GM12878 (cell line): ENCODE results near the gene FANCG. TPM values are rescaled to one million over a fixed set of nuclear protein-coding genes. Genes with fewer than 3 reads are reported as not detected.

Experiments
- ATAC-seq: fragments of 200-7000 bp; cut with Tn5 transposase; 3 replicates; pipeline ENCODE4 v1.9.1; 2020; ENCODE audit warnings: mild to moderate bottlenecking, moderate library complexity
- BruUV-seq: library from RNA; stranded (reverse); fragments of 400-500 nt; replicated peaks from 2 replicates; lab custom pipeline; 2021; lab: Mats Ljungman, UMichigan
- CTCF ChIA-PET: fragments of 300-600 bp; sonication (Branson Sonifier 250); formaldehyde crosslinking; extraction: SDS; loops from one replicate; lab custom pipeline; 2021; ENCODE audit warnings: inconsistent platforms; lab: Yijun Ruan, JAX
- POLR2A ChIA-PET: fragments of 350-600 bp; formaldehyde crosslinking; extraction: SDS; loops from one replicate; lab custom pipeline; 2021; ENCODE audit warnings: inconsistent platforms; lab: Charles Lee
- RAD21 ChIA-PET: fragments of 300-600 bp; sonication (Branson Sonifier 250); formaldehyde crosslinking; loops from one replicate; lab custom pipeline; 2023; ENCODE audit warnings: antibody characterized with exemption; ENCODE audit not compliant: unreplicated experiment; lab: Charles Lee
- SMC1A ChIA-PET: fragments of 300-600 bp; sonication (Branson Sonifier 250); formaldehyde crosslinking; loops from one replicate; lab custom pipeline; 2023; ENCODE audit not compliant: unreplicated experiment, uncharacterized antibody; lab: Charles Lee
- DNase-seq: peaks from one replicate; pipeline ENCODE4 v3.0.0-alpha.2; 2011; ENCODE audit warnings: low read depth, low spot score
- FAIRE-seq: peaks from 3 replicates; lab custom pipeline; 2011; peaks lifted over from hg19 to GRCh38; lab: Jason Lieb, UNC
- H2AFZ ChIP-seq: 2 replicates; pipeline ENCODE4 v1.6.0; 2011; ENCODE audit warnings: low read depth, low read length, control low read depth; ENCODE audit not compliant: control insufficient read depth
- H3K27ac ChIP-seq: 2 replicates; pipeline ENCODE4 v1.5.1; 2011; ENCODE audit warnings: control low read depth; ENCODE audit not compliant: control insufficient read depth, insufficient read depth
- H3K27me3 ChIP-seq, 2 experiments: replicated peaks in 1 of 2; 2 replicates each; pipeline versions ENCODE4 v1.6.0 to v1.6.1; 2011; ENCODE audit warnings: low read length in 1 of 2; ENCODE audit not compliant: control insufficient read depth in 2 of 2, insufficient read depth in 2 of 2
- H3K36me3 ChIP-seq, 2 experiments: 2 replicates each; pipeline ENCODE4 v1.5.1; 2011; ENCODE audit warnings: low read length in 1 of 2; ENCODE audit not compliant: control insufficient read depth in 2 of 2, insufficient read depth in 2 of 2
- H3K4me1 ChIP-seq: 2 replicates; pipeline ENCODE4 v1.6.1; 2011; ENCODE audit warnings: mild to moderate bottlenecking, low read length, moderate library complexity, mixed read lengths; ENCODE audit not compliant: control insufficient read depth, insufficient read depth
- H3K4me2 ChIP-seq: 2 replicates; pipeline ENCODE4 v1.6.0; 2011; ENCODE audit warnings: control low read depth; ENCODE audit not compliant: control insufficient read depth, insufficient read depth
- H3K4me3 ChIP-seq: fragments of 200-600 bp; sonication (generic); 2 replicates; pipeline ENCODE4 v1.5.1; 2016
- H3K79me2 ChIP-seq: 2 replicates; pipeline ENCODE4 v1.6.0; 2011; ENCODE audit warnings: low read length; ENCODE audit not compliant: control insufficient read depth, insufficient read depth
- H3K9ac ChIP-seq: 2 replicates; pipeline ENCODE4 v1.8.0; 2011; ENCODE audit warnings: low read length, control low read depth, mixed read lengths; ENCODE audit not compliant: control insufficient read depth, insufficient read depth
- H3K9me3 ChIP-seq: replicated peaks from 3 replicates; pipeline ENCODE4 v1.5.1; 2011; ENCODE audit warnings: mild to moderate bottlenecking, low read length; ENCODE audit not compliant: control insufficient read depth, insufficient read depth
- H4K20me1 ChIP-seq: 2 replicates; pipeline ENCODE4 v1.6.0; 2011; ENCODE audit not compliant: control insufficient read depth, insufficient read depth
- ASH2L ChIP-seq: fragments of 300-600, 200-600 bp; sonication (generic); IDR thresholded peaks from 2 replicates; pipeline ENCODE4 v1.6.1; 2017; ENCODE audit warnings: low read depth, mild to moderate bottlenecking, borderline replicate concordance
- BMI1 ChIP-seq: fragments of 450-650 bp; IDR thresholded peaks from 2 replicates; pipeline ENCODE4 v1.6.1; 2016; ENCODE audit warnings: mild to moderate bottlenecking, moderate library complexity, borderline replicate concordance
- EED ChIP-seq: sonication (generic); IDR thresholded peaks from 2 replicates; pipeline ENCODE4 v1.6.1; 2016; ENCODE audit warnings: antibody characterized with exemption, low read depth
- HDAC2 ChIP-seq: fragments of 200-600 bp; sonication (generic); IDR thresholded peaks from 2 replicates; pipeline ENCODE4 v1.6.1; 2017
- SP1 ChIP-seq: IDR thresholded peaks from one replicate; pipeline ENCODE4 v1.6.1; 2011; ENCODE audit warnings: low read depth, low read length
- SREBF1 ChIP-seq: IDR thresholded peaks from 2 replicates; pipeline ENCODE4 v1.6.1; 2012; ENCODE audit warnings: mild to moderate bottlenecking, low read length
- STAT1 ChIP-seq: fragments of 450-650 bp; conservative IDR thresholded peaks from 2 replicates; pipeline ENCODE4 v1.6.1; 2014; ENCODE audit warnings: antibody characterized with exemption, mild to moderate bottlenecking
- TCF7 ChIP-seq: IDR thresholded peaks from 2 replicates; pipeline ENCODE4 v1.6.1; 2014; ENCODE audit warnings: antibody characterized with exemption, borderline replicate concordance
- ZNF384 ChIP-seq: IDR thresholded peaks from 2 replicates; pipeline ENCODE4 v1.6.1; 2012; ENCODE audit warnings: low read depth, mild to moderate bottlenecking, low read length, improper control_type of control experiment, borderline replicate concordance
- WGBS: methylation state at CpG from one replicate; pipeline ENCODE4 v1.1.6; 2016; ENCODE audit warnings: low lambda C conversion rate; ENCODE audit not compliant: insufficient replicate concordance, insufficient coverage; ENCODE audit errors: missing lambda C conversion rate; 5-methylcytosine and 5-hydroxymethylcytosine counted together
- in situ Hi-C: fragments of 300-500 bp; cut with MboI; formaldehyde crosslinking; loops from 9 replicates; pipeline ENCODE4 v1.14.3; 2018; ENCODE audit warnings: mixed read lengths
- intact Hi-C: fragments of 100-400 bp; cut with micrococcal nuclease; formaldehyde crosslinking; loops from one replicate; pipeline ENCODE4 v1.14.2; 2022; ENCODE audit not compliant: unreplicated experiment
- polyA plus RNA-seq, 11 experiments: library from polyadenylated mRNA; depleted of rRNA in 4 of 11; unstranded in 6 of 11; stranded (reverse) in 5 of 11; fragments of >200 nt; fragmentation: Nextera tagmentation in 4 of 11; fragmentation: Illumina TruSeq in 1 of 11; extraction: Ambion mirVana in 4 of 11; extraction: Trizol in 1 of 11; gene quantifications; 1 replicate in 1 of 11; 2 replicates in 10 of 11; pipeline versions ENCODE4 v1.2.1 to v1.2.3, GENCODE V29; 2011 to 2016; ENCODE audit warnings: inconsistent platforms in 2 of 11, missing spikeins in 2 of 11, low read depth in 1 of 11
- total RNA-seq, 4 experiments: library from RNA; depleted of rRNA in 3 of 4; stranded (reverse); fragments of >200 nt in 3 of 4; fragmentation: Illumina TruSeq in 1 of 4; extraction: Trizol in 1 of 4; gene quantifications; 2 replicates each; pipeline versions ENCODE4 v1.2.1 to v1.2.3, GENCODE V29; 2013 to 2021
- TF ChIP-seq, protein P1 (sequence below): fragments of 450-650 bp; formaldehyde crosslinking; IDR thresholded peaks from 2 replicates; pipeline ENCODE4 v1.5.0; 2022; ENCODE audit warnings: mild to moderate bottlenecking, missing genetic modification characterization
- TF ChIP-seq, protein P2 (sequence below): IDR thresholded peaks from 2 replicates; pipeline ENCODE4 v1.6.1; 2012; ENCODE audit warnings: low read depth, low read length, improper control_type of control experiment
- TF ChIP-seq, protein P3 (sequence below): fragments of 450-650 bp; IDR thresholded peaks from 2 replicates; pipeline ENCODE4 v1.6.1; 2017; ENCODE audit warnings: mild to moderate bottlenecking, moderate library complexity

Gene FANCG
- total and polyA plus RNA-seq, 10 of the 15 experiments (the other 5 are each of a cell fraction or from before 2014, with no cell fraction given): 16.4 to 78.7 (median 45.4) TPM

DNA sequence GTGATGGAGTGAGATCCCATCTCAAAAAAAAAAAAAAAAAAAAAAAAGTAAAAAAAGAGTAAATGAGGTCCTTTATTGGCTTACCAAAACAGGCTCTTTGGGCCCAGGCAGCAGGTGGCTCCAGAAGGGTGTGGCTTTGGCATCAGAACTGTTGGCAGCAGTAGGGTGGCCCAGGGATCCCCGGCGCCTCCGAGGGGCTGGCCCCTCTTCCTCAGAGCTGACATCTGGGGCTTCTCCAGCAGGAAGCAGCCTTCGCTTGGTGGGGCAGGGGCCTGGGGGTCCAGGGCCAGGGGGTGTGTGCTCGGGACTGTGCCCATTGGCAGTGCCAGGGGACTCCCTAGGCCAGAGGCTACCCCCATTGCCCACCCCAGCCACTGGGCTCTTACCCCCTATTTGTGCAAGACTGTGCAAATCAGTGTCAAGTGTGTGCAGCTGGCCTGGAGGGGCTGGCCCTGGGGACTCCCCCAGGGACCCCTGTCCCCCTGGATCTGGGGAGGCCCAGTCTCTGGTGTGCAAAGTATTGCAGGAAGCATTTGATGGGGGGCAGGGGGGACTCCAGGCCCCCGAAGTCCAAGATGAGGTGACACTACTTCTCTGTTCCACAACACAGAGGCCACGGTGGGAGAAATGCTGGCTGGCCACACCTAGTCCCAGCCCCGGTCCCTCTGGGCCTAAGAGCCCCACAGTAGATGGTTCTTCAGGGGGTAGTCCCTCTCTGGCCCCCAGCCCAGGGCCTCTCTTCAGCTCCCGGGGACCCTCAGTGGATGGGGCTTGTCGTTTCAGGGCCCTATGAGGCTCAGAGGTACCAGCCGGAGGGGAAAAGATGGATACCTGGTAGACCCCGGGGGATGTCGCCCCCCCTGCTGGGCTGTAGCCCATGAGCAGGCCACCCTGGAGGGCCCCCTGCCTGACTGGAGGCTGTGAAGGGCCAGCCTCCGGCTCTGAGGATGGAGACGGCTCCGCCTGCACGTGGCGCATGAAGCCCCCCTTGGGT lies 27.9 kb upstream of the FANCG start:
- in situ Hi-C loops: loop anchor here (10.0 kb wide), 2 partner anchors 627 to 707 kb away; partner anchors contain the start of genes CREB3, HINT2, SPAG8 and TLN1
- SMC1A ChIA-PET: interaction anchor here (1.5 kb wide), 1 partner anchor 8 kb away, joined by 4 read pairs; the partner anchor contains the start of gene ATOSB
- H4K20me1 ChIP-seq: no peaks in the 10 kb centered on the region
- H3K9me3 ChIP-seq: no peaks in the 10 kb centered on the region
- FAIRE-seq (no peak), ATAC-seq (no peak), DNase-seq (no peak)
- no peak overlapping the region for H3K4me2 ChIP-seq
- no TSS peak for BruUV-seq
- peaks cover 3% of the 10 kb centered on the region for H3K79me2 ChIP-seq
- 69% methylated on average over 18 of the region's 18 CpGs for WGBS
- H3K4me3 ChIP-seq: no peak overlapping the region
- no peak overlapping the region for H3K27ac ChIP-seq
- no peak overlapping the region for H3K9ac ChIP-seq
- RAD21 ChIA-PET: no interaction called here
- intact Hi-C loops: no loop called here
- peaks cover 2% of the 10 kb centered on the region in 2 experiments; a peak in 3 of 4 replicates for H3K36me3 ChIP-seq
- POLR2A ChIA-PET: interaction anchor here (0.6 kb wide), 1 partner anchor 27 kb away, joined by 3 read pairs; the partner anchor contains the start of gene FANCG
- no peaks in the 10 kb centered on the region for H3K27me3 ChIP-seq
- H3K4me1 ChIP-seq: peaks cover 13% of the 10 kb centered on the region
- H2AFZ ChIP-seq: no peak overlapping the region
- CTCF ChIA-PET: interaction anchor here (1.1 to 1.8 kb wide), 3 partner anchors 8 to 25 kb away, joined by 3 to 7 read pairs (median 3); partner anchors contain the start of genes ATOSB and PIGO
- TF ChIP-seq STAT1 (no peak), SREBF1 (no peak), HDAC2 (no peak), SP1 (no peak), TCF7 (no peak), ASH2L (no peak), EED (no peak), ZNF384 (no peak), BMI1 (no peak)
- TF ChIP-seq, protein P1, sequence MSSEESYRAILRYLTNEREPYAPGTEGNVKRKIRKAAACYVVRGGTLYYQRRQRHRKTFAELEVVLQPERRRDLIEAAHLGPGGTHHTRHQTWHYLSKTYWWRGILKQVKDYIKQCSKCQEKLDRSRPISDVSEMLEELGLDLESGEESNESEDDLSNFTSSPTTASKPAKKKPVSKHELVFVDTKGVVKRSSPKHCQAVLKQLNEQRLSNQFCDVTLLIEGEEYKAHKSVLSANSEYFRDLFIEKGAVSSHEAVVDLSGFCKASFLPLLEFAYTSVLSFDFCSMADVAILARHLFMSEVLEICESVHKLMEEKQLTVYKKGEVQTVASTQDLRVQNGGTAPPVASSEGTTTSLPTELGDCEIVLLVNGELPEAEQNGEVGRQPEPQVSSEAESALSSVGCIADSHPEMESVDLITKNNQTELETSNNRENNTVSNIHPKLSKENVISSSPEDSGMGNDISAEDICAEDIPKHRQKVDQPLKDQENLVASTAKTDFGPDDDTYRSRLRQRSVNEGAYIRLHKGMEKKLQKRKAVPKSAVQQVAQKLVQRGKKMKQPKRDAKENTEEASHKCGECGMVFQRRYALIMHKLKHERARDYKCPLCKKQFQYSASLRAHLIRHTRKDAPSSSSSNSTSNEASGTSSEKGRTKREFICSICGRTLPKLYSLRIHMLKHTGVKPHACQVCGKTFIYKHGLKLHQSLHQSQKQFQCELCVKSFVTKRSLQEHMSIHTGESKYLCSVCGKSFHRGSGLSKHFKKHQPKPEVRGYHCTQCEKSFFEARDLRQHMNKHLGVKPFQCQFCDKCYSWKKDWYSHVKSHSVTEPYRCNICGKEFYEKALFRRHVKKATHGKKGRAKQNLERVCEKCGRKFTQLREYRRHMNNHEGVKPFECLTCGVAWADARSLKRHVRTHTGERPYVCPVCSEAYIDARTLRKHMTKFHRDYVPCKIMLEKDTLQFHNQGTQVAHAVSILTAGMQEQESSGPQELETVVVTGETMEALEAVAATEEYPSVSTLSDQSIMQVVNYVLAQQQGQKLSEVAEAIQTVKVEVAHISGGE (CRISPR knock-in tag): no peak
- TF ChIP-seq, protein P2, sequence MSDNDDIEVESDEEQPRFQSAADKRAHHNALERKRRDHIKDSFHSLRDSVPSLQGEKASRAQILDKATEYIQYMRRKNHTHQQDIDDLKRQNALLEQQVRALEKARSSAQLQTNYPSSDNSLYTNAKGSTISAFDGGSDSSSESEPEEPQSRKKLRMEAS: no peak
- TF ChIP-seq, protein P3, sequence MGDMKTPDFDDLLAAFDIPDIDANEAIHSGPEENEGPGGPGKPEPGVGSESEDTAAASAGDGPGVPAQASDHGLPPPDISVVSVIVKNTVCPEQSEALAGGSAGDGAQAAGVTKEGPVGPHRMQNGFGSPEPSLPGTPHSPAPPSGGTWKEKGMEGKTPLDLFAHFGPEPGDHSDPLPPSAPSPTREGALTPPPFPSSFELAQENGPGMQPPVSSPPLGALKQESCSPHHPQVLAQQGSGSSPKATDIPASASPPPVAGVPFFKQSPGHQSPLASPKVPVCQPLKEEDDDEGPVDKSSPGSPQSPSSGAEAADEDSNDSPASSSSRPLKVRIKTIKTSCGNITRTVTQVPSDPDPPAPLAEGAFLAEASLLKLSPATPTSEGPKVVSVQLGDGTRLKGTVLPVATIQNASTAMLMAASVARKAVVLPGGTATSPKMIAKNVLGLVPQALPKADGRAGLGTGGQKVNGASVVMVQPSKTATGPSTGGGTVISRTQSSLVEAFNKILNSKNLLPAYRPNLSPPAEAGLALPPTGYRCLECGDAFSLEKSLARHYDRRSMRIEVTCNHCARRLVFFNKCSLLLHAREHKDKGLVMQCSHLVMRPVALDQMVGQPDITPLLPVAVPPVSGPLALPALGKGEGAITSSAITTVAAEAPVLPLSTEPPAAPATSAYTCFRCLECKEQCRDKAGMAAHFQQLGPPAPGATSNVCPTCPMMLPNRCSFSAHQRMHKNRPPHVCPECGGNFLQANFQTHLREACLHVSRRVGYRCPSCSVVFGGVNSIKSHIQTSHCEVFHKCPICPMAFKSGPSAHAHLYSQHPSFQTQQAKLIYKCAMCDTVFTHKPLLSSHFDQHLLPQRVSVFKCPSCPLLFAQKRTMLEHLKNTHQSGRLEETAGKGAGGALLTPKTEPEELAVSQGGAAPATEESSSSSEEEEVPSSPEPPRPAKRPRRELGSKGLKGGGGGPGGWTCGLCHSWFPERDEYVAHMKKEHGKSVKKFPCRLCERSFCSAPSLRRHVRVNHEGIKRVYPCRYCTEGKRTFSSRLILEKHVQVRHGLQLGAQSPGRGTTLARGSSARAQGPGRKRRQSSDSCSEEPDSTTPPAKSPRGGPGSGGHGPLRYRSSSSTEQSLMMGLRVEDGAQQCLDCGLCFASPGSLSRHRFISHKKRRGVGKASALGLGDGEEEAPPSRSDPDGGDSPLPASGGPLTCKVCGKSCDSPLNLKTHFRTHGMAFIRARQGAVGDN: no peak
